NB4 (cell line): Measurements from ENCODE around the gene FGF14.

Experiments
- DNase-seq: peaks from one replicate; pipeline ENCODE4 v3.0.0; 2010; ENCODE audit warnings: low read depth
- H3K4me3 ChIP-seq: one replicate; pipeline ENCODE4 v1.5.1; 2011; ENCODE audit warnings: mild to moderate bottlenecking, low read depth, low read length, moderate library complexity
- MYC ChIP-seq: IDR thresholded peaks from 2 replicates; pipeline ENCODE4 v1.6.1; 2011; ENCODE audit warnings: low read depth, low read length
- POLR2A ChIP-seq: IDR thresholded peaks from 2 replicates; pipeline ENCODE4 v1.6.1; 2011; ENCODE audit warnings: mild to moderate bottlenecking; ENCODE audit not compliant: insufficient read length; ENCODE audit errors: extremely low read depth
- TF ChIP-seq, protein P1 (sequence below): IDR thresholded peaks from 2 replicates; pipeline ENCODE4 v1.6.1; 2011; ENCODE audit warnings: low read depth, low read length
- TF ChIP-seq, protein P2 (sequence below): IDR thresholded peaks from one replicate; pipeline ENCODE4 v1.5.1; 2012; ENCODE audit warnings: low read depth, low read length

The FGF14 gene

DNA sequence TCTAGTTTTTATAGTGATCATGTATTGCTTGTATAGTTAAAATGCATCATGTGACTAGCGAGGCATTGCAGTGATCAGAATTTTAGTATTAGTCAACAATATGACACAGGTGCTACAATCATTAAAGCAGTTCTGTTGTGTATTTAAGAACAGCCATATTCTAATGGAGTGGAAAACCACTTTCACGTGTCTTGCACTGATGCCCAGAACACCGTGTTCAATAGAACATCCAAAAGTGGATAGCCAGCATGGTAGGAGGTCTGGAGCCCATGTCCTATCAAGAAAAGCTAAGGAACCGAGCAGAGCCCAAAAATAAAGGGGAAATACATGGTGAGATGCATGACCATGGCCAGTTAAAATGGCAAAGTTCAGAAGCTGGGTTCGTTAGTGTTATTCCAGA, 55.1 kb downstream of the FGF14 start:
- no peak overlapping the region for H3K4me3 ChIP-seq

DNA sequence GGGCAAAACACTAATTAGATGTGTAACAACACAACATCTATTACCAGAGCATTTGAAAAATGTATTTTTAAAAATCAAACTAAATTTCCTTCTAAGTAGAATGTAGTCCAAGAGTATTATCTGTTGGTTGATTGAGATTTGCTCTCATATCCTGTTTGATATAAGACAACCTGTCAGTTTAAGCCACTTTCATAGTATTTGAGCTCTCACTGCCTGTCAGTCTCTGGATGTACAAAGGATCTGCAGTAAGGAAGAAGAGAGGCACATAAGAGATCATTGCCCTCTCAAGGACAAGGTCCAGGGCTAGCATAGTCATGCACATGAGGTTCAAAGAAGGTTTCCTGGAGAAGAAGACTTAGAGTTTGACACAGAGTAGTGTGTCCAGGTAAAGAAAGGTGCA, 57.4 kb downstream of the FGF14 start:
- DNase-seq = no peak

More for the DNA sequence above, 55.1 kb downstream of the FGF14 start:
- TF ChIP-seq, protein P1, sequence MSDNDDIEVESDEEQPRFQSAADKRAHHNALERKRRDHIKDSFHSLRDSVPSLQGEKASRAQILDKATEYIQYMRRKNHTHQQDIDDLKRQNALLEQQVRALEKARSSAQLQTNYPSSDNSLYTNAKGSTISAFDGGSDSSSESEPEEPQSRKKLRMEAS = no peak
- TF ChIP-seq MYC (no peak), POLR2A (no peak)
- TF ChIP-seq, protein P2, sequence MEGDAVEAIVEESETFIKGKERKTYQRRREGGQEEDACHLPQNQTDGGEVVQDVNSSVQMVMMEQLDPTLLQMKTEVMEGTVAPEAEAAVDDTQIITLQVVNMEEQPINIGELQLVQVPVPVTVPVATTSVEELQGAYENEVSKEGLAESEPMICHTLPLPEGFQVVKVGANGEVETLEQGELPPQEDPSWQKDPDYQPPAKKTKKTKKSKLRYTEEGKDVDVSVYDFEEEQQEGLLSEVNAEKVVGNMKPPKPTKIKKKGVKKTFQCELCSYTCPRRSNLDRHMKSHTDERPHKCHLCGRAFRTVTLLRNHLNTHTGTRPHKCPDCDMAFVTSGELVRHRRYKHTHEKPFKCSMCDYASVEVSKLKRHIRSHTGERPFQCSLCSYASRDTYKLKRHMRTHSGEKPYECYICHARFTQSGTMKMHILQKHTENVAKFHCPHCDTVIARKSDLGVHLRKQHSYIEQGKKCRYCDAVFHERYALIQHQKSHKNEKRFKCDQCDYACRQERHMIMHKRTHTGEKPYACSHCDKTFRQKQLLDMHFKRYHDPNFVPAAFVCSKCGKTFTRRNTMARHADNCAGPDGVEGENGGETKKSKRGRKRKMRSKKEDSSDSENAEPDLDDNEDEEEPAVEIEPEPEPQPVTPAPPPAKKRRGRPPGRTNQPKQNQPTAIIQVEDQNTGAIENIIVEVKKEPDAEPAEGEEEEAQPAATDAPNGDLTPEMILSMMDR = no peak
- DNase-seq = no peak

DNA sequence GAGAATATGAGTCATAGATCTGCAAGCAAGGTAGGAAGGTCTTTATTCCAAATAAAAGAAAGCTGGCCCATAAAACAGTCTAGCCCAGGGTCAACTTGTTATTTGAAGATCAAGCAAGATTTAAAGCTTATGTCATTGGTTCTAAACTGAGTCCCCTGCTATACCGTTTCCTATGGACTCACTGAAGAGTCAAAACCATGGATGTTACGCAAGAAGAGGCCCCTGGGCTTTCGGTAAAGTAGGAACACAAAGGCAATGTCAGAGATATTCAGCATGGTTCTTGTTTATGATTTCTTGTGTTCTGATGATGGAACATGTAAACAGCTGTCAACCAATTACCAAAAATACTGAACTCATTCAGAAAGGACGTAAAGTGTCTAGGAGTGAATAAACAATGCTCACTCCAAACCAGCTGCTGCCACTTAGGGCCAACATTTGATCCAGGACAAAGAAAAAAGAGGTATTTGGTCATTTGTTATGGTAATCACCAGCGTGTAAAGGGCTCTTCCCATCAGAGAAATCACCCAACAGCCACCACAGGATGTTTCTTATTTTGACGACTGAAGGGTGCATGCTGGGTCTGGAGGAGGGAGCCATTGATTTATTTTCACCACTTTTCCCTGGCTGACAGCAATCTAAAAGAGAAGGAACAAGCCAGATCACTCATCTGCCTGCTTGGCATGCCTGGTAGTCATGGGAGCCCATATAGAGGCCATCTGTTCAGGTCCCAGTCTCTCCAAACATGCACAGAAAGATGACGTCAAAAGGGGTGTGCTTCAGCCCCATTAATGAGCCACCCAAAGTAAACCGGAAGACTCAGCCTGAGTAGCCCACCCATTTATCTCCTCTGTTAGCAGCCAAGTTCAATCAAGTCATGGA, 68.3 kb downstream of the FGF14 start:
- TF ChIP-seq, protein P1 = no peak
- H3K4me3 ChIP-seq = no peak overlapping the region
- DNase-seq = peak; percentile 17

More for the DNA sequence above, 57.4 kb downstream of the FGF14 start:
- H3K4me3 ChIP-seq = no peak overlapping the region
- TF ChIP-seq, protein P1 = no peak
- TF ChIP-seq POLR2A (no peak), MYC (no peak)
- TF ChIP-seq, protein P2 = no peak

DNA sequence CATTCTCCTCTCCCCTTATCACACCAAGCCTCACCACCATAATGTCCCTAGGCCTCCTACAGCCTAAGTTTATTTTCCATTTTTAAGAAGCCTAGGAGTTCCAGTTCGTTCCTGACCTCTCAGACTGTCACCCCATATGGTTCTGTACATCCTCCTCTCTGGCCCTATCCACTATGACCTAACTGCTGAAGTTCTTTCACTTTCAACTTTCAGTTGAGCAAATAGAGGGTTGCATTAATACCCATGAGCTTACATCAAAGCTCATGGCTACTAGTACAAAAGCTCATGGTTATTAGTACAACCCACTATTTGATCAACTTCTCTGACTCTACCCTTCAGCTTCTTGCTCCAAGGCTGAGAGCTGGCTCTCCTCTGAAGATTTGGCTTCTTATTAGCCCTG, 72.9 kb downstream of the FGF14 start:
- no peak for DNase-seq
- TF ChIP-seq, protein P1 = no peak
- TF ChIP-seq, protein P2 = no peak
- no peak for TF ChIP-seq POLR2A
- no peak for TF ChIP-seq MYC
- H3K4me3 ChIP-seq = no peak overlapping the region

DNA sequence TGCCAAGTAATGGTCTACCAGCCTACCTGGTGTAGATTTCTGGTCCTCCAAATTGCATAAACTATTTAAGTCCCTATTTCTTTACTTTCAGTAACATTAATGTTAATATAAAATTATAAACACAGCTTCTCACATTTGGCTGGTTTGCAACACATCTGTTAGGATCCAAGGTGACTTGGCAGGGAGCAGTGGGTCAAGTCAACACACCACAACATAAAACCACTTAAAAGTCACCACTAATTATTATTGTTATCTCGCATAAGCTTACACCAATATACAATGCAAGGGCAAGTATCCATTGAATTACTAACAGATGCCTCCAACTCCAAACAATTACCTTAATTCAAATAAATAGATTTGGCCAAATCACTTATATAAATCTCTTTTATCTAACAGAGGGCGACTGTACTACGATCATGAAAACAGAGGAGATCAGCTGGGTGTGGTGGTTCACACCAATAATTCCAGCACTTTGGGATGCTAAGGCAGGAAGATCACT, 74.7 kb downstream of the FGF14 start:
- DNase-seq = no peak
- no peak for TF ChIP-seq MYC
- TF ChIP-seq, protein P1 = no peak
- TF ChIP-seq, protein P2 = no peak
- no peak for TF ChIP-seq POLR2A

More for the DNA sequence above, 74.7 kb downstream of the FGF14 start:
- no peak overlapping the region for H3K4me3 ChIP-seq
